Endothelial cell (in vitro differentiated cells): ENCODE data around the gene TESMIN. TPM values are rescaled to one million over a fixed set of nuclear protein-coding genes. Genes with fewer than 3 reads are reported as not detected.

ENCODE experiments used
- DNase-seq: peaks from one replicate; pipeline ENCODE4 v3.0.0; 2021; ENCODE audit warnings: low spot score
- H3K27ac Mint-ChIP-seq: one replicate; pipeline ENCODE4 v1.8.0; 2021; ENCODE audit warnings: mixed read lengths, inconsistent platforms; ENCODE audit not compliant: unreplicated experiment
- H3K27me3 Mint-ChIP-seq: one replicate; pipeline ENCODE4 v1.8.0; 2021; ENCODE audit warnings: mild to moderate bottlenecking, moderate library complexity, mixed read lengths, inconsistent platforms; ENCODE audit not compliant: unreplicated experiment
- H3K36me3 Mint-ChIP-seq: one replicate; pipeline ENCODE4 v1.8.0; 2021; ENCODE audit warnings: mild to moderate bottlenecking, low read depth, mixed read lengths, inconsistent platforms; ENCODE audit not compliant: unreplicated experiment
- H3K4me1 Mint-ChIP-seq: one replicate; pipeline ENCODE4 v1.8.0; 2021; ENCODE audit warnings: mild to moderate bottlenecking, mixed read lengths, inconsistent platforms; ENCODE audit not compliant: unreplicated experiment
- H3K4me3 Mint-ChIP-seq: one replicate; pipeline ENCODE4 v1.8.0; 2021; ENCODE audit warnings: mild to moderate bottlenecking, mixed read lengths, inconsistent platforms; ENCODE audit not compliant: unreplicated experiment
- H3K9me3 Mint-ChIP-seq: one replicate; pipeline ENCODE4 v1.8.0; 2021; ENCODE audit warnings: mixed read lengths, inconsistent platforms; ENCODE audit not compliant: unreplicated experiment
- total RNA-seq: library from RNA; stranded (reverse); fragmentation: NEBNext Ultra II Directional; extraction: Animal tissue kit (Norgen Biotek cat#: 25700); gene quantifications from one replicate; pipeline ENCODE4 v1.2.1, GENCODE V29; 2021; ENCODE audit not compliant: unreplicated experiment
- TF ChIP-seq, protein P1 (sequence below): fragments of 200-600 bp; sonication (generic); IDR thresholded peaks from one replicate; pipeline ENCODE4 v1.5.0; 2021; ENCODE audit warnings: antibody characterized with exemption; ENCODE audit not compliant: unreplicated experiment

TESMIN gene
- total RNA-seq, 1 donor from 2014 or later: 3.4 TPM

DNA sequence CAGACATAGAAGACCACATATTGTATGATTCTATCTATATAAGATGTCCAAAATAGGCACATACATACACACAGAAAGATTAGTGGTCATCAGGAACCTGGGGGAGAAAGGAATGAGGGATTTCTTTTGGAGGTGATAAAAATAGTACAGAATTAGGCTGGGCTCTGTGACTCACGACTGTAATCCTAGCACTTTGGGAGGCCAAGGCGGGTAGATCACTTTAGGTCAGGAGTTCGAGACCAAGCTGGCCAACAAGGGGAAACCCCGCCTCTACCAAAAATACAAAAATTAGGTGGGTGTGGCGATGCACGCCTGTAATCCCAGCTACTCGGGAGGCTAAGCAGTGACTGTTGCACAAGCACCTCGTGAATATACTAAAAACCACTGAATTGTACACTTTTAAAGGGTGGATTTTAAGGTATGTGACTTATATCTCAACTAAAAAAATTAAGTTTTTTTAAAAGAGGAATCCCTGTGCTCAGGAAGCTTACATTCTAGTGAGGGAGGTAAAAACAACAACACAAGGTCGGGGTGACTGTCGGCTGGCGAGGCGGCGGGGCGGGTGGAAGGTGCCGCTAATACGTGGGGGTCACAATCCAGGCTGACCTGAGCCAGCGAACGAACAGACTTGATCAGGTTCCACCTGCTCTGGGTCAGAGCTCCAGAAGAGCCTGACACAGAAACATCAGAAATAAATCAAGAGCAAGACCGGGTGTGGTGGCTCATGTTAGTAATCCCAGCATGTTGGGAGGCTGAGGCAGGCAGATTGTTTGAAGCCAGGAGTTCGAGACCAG lies 25.3 kb upstream of the TESMIN start:
- Mint-ChIP-seq H3K4me3 (no peak overlapping the region), H3K4me1 (no peaks in the 10 kb centered on the region), H3K36me3 (no peaks in the 10 kb centered on the region), H3K9me3 (no peaks in the 10 kb centered on the region), H3K27me3 (peaks cover 1% of the 10 kb centered on the region), H3K27ac (no peak overlapping the region)
- TF ChIP-seq, protein P1, sequence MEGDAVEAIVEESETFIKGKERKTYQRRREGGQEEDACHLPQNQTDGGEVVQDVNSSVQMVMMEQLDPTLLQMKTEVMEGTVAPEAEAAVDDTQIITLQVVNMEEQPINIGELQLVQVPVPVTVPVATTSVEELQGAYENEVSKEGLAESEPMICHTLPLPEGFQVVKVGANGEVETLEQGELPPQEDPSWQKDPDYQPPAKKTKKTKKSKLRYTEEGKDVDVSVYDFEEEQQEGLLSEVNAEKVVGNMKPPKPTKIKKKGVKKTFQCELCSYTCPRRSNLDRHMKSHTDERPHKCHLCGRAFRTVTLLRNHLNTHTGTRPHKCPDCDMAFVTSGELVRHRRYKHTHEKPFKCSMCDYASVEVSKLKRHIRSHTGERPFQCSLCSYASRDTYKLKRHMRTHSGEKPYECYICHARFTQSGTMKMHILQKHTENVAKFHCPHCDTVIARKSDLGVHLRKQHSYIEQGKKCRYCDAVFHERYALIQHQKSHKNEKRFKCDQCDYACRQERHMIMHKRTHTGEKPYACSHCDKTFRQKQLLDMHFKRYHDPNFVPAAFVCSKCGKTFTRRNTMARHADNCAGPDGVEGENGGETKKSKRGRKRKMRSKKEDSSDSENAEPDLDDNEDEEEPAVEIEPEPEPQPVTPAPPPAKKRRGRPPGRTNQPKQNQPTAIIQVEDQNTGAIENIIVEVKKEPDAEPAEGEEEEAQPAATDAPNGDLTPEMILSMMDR: no peak
- DNase-seq: no peak

DNA sequence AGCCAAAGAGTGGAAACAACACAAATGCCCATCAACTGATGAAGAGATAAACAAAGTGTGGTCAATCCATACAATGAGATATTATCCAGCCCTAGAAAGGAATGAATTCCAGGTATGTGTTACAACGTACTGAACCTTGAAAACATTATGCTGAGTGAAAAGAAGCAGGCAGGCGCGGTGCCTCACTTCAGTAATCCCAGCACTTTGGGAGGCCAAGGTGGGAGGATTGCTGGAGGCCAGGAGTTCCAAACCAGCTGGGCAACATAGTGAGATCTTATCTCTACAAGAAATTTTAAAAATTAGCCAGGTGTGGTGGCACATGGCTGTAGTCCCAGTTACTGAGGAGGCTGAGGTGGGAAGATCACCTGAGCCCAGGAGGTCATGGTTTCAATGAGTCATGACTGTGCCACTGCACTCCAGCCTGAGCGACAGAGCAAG lies 24.6 kb upstream of the TESMIN start:
- no peaks in the 10 kb centered on the region for H3K27me3 Mint-ChIP-seq
- TF ChIP-seq, protein P1: no peak
- H3K27ac Mint-ChIP-seq: no peak overlapping the region
- H3K36me3 Mint-ChIP-seq: no peaks in the 10 kb centered on the region
- no peak overlapping the region for H3K4me3 Mint-ChIP-seq
- no peak for DNase-seq
- no peaks in the 10 kb centered on the region for H3K9me3 Mint-ChIP-seq
- no peaks in the 10 kb centered on the region for H3K4me1 Mint-ChIP-seq

DNA sequence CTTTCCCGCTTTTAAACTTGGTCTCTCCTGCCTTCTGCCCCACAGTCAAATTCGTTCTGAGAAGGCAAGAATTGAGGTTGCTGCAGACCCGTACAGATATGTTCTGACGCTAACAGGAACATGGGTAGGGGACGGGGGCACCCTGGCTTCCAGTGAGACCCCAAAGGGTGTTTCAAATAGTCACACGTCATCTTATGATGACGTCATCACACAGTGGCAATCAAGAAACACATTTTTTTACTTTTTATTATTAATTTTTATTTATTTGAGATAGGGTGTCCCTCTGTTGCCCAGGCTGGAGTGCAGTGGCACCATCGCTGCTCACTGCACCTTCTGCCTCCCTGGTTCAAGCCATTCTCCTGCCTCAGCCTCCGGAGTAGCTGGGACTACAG lies 22.9 kb upstream of the TESMIN start:
- no peak for DNase-seq
- TF ChIP-seq, protein P1: no peak
- Mint-ChIP-seq H3K4me3 (no peak overlapping the region), H3K27me3 (peaks cover 3% of the 10 kb centered on the region), H3K36me3 (no peaks in the 10 kb centered on the region), H3K4me1 (no peaks in the 10 kb centered on the region), H3K9me3 (no peaks in the 10 kb centered on the region), H3K27ac (no peak overlapping the region)

DNA sequence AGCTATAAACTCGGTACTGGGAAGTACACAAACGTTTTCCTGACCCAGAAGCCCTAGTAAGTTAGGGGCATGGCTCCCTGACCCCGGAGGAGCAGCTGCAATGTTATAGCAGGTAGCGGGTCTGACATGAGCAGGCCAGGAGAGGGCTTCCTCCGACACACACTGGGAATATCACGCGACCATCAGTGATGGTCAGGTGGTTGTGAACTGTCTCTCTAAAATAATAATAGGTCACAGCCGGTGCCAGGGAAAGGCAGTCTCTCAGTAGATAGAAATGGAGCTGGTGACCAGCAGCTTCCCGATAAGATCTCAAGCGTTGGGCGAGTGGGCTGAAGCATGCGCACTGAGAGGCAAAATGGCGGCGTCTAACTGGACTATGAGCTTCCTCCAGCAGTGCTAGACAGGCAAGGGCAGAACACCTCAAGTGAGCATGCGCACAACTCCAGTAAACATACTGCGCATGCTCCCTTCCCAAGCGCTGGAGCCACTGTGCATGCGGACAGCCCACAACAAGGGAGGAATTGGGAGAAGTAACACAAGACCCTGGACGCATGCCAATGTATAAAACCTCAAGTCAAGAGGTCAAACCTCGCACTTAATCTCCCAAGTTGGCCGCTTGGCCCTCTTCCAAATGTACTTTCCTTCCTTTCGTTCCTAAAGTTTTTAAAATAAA lies 22.3 kb upstream of the TESMIN start:
- Mint-ChIP-seq H3K27me3 (peaks cover 5% of the 10 kb centered on the region), H3K4me1 (no peaks in the 10 kb centered on the region), H3K27ac (no peak overlapping the region), H3K36me3 (no peaks in the 10 kb centered on the region), H3K4me3 (no peak overlapping the region), H3K9me3 (no peaks in the 10 kb centered on the region)
- DNase-seq: no peak
- TF ChIP-seq, protein P1: no peak

DNA sequence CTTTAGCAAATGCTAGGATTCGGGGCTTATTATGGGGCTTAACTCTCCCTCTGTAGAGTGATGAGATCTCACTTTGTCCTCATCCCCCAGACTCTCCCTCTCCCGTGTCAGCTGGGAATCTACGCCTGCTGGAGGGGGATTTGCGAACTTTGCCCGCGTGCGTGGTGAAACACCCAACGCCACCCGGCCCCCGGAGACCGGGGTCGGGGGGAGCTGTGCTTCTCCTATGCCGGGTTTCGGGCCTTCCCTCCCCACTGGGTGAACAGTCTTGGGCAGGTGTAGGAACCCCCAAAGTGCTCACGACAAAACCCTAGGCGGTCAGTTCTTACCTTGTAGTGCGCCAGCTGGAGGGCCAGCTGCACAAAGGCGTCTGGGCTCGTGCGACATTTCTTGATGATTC lies 21.6 kb upstream of the TESMIN start:
- no peaks in the 10 kb centered on the region for H3K4me1 Mint-ChIP-seq
- no peaks in the 10 kb centered on the region for H3K9me3 Mint-ChIP-seq
- TF ChIP-seq, protein P1: no peak
- no peak overlapping the region for H3K27ac Mint-ChIP-seq
- H3K27me3 Mint-ChIP-seq: peaks cover 5% of the 10 kb centered on the region
- no peak for DNase-seq
- no peaks in the 10 kb centered on the region for H3K36me3 Mint-ChIP-seq
- H3K4me3 Mint-ChIP-seq: no peak overlapping the region
